UCSD-AML1 (cell line): Measurements from ENCODE around the gene MYBPH.

Source experiments
- DNase-seq: peaks from one replicate; lab custom pipeline; 2025; ENCODE audit not compliant: unreplicated experiment; lab: John Stamatoyannopoulos, UW

The MYBPH gene

GRCh38 chr1:203180611-203181330 is 5.1 kb upstream of the MYBPH start:
- DNase-seq, result no peak

- no peak for DNase-seq
These were observed 4.0 kb upstream of the MYBPH start for GRCh38 chr1:203179667-203180005.

DNA sequence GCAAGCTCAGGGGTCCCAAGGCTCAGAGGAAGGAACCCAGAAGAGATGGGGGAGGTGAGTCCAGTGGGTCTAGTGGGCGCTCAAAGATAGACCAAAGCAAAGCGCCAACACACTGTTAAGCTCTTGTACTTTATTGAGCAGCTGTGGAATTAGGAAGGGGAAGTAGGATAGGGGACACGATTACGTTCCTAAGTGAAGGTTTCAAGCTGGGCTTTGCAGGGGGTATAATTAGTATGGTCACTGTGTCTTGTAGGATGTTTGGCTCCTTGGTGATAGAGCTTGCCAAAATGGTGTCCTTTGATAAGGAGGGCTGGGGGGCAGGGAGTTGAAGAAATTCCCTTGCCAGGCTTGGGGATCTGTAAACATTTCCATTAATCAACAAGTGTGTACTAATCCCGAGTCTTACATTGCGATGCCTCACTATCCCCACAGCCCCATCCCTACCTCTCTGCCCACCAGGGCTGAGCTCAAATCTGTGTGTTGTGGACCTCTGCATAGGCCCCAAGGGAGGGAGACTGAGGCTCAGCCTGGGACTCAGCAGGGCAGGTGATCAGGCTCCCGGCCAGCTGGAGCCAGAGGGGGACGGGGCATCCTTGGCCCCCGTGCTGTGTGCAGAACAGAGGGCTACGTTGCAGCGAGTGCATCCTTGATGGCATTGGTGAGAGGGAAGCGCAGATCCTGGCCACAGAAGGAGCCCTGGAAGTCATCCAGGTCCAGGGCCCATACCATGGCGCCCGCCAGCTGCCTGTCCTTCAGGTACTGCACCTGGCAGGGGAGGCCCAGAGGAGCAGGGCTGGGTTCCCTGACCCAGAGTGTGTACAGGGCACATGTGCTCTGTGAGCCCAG is 3.4 kb upstream of the MYBPH start:
- no peak for DNase-seq

DNA sequence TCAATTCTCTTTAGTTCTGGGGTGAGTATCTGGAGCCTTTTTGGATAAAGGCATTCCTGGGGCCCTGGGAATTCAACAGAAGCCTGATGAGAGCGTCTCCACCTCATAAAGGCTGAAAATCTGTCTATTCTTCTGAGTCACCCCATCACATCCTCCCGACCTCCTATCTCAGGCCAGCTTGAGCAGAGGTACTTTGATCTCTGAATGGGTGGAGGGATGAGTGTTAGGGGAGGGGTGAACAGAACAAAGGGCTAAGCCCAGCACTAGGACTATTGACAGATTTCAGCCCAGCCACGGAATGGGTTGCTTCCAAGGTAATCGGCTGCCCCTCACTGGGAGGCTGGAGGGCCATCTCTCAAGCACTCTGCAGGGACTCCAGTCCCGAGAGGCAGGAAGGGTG is 2.5 kb upstream of the MYBPH start:
- DNase-seq, result no peak

- DNase-seq, result no peak
These were observed 1.9 kb upstream of the MYBPH start for GRCh38 chr1:203177470-203178039.

DNA sequence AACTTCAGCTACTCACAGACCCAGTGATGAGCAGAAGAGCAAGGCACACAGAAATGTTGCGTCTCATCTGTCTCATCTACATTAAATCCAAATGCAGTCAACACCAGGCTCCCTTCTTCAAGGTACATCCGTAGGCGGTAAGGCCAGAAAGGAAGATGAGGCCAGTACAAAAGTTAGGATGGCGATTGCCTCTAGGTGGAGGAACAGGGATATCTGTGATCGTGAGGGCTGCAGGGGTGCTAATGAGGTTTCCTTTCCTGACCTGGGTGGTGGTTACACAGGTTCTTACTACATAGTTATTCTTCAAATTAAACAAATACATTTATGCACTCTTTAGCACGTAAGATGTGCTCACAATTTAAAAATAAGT is 1.4 kb upstream of the MYBPH start:
- no peak for DNase-seq

DNA sequence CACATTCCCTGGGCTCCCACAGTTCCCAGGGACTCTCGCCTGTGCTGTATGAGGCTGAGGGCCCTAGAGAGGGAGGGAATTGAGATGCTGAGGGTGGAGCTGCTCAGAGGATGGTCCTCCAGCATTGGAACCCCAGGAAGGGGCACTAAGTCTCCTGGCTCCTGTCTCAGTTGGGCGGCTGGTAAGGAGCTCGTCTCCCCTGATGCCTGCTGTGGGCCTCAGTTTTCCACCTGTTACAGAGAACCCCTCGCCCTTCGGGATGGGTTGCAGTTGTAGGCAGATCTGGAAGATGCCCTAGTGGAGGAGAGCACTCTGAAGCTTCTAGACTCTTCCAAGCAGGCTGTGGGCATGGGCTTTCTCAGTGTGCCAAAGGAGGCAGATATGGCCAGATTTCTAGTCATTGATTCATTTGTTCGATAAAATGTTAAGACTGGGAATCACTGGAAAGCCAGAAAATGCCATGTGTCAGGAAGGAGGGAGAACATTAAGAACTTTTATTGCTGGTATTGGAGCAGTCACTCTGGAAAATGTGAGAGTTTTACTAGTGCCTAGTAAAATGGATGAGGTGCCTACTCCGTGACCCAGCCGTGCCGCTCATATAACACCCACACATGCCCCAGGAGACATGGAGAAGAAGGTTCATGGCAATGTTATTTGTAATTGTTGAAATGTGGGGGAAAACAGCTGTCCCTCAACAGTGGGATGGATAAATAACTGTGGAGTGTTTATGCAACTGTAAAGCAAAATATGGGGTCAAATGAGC is 828 bp upstream of the MYBPH start:
- no peak for DNase-seq

DNA sequence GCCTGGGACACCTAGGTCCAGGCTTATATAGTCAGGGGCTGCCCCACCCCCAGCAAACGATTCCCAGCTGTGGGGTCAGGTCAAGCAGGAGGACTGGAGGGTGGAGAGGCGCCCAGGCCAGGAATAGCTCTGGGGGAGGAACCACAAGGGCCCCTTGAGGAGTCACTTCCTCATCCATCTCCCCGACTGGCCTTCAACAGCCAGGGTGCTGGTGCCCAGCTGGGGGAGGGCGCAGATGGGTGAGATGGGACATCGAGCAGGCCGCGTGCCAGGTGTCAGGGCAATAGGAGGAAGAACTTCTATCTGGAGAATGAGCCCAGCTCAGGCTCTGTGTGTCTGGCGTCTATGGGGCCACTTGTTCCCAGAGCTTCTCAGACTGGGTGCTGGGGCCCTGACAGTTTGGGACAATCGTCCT is 208 bp upstream of the MYBPH start:
- DNase-seq, result peak; percentile 30

- no peak for DNase-seq
These were observed 1.2 kb downstream of the MYBPH start for GRCh38 chr1:203174324-203174985.

DNA sequence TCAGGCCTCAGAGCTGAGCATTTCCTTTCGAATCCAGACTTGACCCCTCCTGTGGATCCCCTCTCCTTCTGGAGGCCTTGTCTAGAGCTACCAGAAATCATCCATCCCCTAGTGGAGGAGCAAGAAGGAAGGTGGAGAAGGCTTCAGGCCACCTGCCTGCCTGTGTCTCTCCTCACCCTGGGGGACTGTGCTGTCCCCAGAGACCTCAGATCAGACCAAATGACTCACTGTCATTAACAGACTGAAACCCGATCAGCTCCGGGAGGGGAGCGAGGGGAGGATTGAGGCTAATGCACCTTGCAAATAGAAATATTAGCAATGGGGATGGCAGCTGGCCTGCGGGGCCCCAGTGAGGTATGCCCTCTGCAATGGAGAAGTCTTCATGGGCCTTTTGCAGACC is 2.1 kb downstream of the MYBPH start:
- no peak for DNase-seq

DNA sequence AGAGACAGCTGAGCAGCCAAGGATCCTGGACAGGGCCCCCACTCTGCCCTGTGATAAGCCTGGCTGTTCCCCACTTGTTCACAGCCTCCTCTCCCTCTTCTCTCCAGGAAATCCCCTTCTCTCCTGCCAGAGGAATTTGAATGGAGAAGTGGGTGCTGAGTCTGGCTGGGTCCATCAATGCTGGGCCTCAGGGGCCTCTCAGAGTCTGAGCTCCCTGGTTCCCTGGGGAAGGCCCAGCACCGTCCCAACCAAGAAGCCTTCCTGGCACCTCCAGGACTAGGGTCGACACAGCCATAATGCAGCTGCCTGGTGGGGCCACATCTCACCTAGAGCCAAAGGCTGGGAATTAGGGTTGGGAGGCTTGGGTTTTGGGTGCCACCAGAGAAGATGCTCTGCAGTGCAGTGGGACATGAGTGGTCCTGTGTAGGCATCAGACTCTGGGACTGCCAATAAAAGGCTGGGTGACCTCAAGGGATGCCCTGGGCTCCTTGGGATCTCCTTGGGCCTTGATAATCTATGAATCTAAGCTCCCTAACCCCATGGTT is 2.5 kb downstream of the MYBPH start:
- DNase-seq, result no peak

- peak; percentile 58 for DNase-seq
These were observed 3.2 kb downstream of the MYBPH start for GRCh38 chr1:203172184-203173010.

DNA sequence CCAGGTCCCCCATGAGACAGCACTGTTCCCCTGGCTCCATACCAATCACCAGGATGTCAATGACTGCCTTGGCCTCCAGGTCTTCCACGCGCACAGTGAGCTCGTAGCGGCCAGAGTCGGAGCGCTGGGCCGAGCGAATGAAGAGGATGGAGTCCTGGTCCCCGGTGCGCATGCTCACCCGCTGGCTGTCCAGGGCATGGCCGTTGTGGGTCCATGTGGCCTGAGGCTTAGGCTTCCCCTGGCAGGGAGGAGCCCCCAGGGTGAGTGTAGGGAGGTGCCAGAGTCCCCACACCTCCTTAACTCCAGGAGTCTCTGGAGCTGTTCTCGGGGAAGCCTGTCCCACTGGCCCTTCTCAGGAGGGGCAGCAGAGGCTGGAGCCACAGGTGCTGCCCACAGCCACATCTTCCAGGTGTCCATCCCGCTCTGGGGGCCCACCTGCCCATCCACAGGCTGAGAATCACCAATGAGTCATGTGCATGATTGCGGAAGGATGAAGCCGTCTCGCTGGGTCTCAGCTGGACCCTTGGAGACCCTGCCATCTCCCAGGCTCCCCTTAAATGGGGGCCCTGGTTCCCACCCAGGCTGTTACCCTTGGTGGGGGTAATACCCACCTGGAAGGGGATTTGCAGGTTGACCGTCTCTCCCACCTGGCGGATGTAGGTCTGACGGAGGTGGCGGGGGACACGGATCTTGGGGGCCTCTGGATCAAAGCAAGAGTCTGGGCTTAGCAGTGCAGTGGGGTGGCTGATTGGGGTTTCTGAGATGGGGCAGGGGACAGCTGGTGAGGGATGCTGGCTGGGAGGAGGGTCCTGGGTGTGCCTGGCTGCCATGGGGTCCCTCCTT is 4.1 kb downstream of the MYBPH start:
- no peak for DNase-seq

- DNase-seq, result no peak
These were observed 4.8 kb downstream of the MYBPH start for GRCh38 chr1:203170625-203171330.

DNA sequence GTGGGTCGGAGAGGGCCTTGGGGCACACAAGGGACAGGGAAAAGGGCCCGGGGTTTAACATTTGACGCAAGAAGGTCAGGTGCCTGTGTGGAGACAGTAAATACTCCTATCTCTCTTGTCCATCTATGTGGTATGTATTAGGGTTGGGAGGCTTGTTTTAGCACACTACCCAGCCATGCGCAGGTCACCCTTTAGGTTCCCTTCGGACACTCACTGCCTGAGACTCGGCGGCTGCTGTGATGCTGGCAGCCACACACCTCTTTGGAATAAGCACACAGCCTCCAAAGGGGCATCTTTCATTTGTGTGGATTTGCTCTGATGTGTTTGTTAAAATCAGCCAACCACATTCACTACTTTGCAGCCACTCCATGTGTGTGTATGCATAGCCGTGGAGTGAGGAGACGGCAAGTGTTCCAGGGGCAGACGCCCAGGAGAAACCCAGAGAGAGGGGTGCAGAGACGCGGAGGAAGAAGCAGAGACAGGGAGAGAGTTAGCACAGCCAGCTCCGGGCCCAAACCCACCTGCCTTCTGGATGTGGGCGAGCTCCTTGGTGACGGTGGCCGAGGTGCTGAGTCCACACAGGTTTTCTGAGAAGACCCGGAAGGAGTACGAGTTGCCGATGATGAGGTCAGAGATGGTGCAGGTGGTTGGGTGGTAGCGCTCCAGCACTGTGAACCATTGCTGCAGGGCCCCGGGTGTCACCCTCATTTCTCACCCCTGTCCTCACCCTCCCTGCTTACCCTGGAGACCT is 5.7 kb downstream of the MYBPH start:
- no peak for DNase-seq

- DNase-seq, result no peak
These were observed 6.6 kb downstream of the MYBPH start for GRCh38 chr1:203168991-203169390.

- DNase-seq, result no peak
These were observed 7.3 kb downstream of the MYBPH start for GRCh38 chr1:203168256-203168786.

- DNase-seq, result no peak
These were observed 7.8 kb downstream of the MYBPH start for GRCh38 chr1:203167913-203168200.
